GM19468 (cell line): Measurements from ENCODE around the gene INCA1.
"Not testable (repeated sequence)": the region's sequence is repeated elsewhere in the genome, so short reads cannot be mapped to it uniquely, and the experiment has no call there.

Experiments used
- ATAC-seq: cut with Tn5 transposase; IDR thresholded peaks from one replicate; pipeline ENCODE4 v1.9.1; 2021; ENCODE audit warnings: mild to moderate bottlenecking, moderate library complexity, moderate number of reproducible peaks; ENCODE audit not compliant: unreplicated experiment; ENCODE audit errors: extremely low read depth

The INCA1 gene

GRCh38 chr17:4997302-4998026 is at the start of gene INCA1, which contains the start of gene KIF1C:
INCA1 (minus strand) TSS chr17:4997522; CDS start chr17:4994437, 3,085 bp downstream.
KIF1C (plus strand) TSS chr17:4997950; CDS start chr17:5000247, 2,297 bp downstream.
- ATAC-seq: peak; percentile 85

- no peak for ATAC-seq
Observed at GRCh38 chr17:5045496-5045895, 48.2 kb upstream of the INCA1 start.

GRCh38 chr17:5044630-5045029 is 47.3 kb upstream of the INCA1 start:
- ATAC-seq: no peak

GRCh38 chr17:5043524-5043923 is 46.2 kb upstream of the INCA1 start:
- ATAC-seq: no peak

GRCh38 chr17:5042157-5043022 is 45.1 kb upstream of the INCA1 start:
- ATAC-seq: no peak

GRCh38 chr17:5035315-5035714 is 38.0 kb upstream of the INCA1 start, which contains the start of gene SLC52A1:
SLC52A1 (minus strand) TSS chr17:5035426; CDS start chr17:5034606, 820 bp downstream.
- no peak for ATAC-seq

GRCh38 chr17:5034651-5035050 is 37.3 kb upstream of the INCA1 start:
- no peak for ATAC-seq

- no peak for ATAC-seq
Observed at GRCh38 chr17:5034063-5034462, 36.7 kb upstream of the INCA1 start.

GRCh38 chr17:5033352-5034015 is 36.2 kb upstream of the INCA1 start:
- no peak for ATAC-seq

- ATAC-seq: no peak
Observed at GRCh38 chr17:5032865-5033264, 35.5 kb upstream of the INCA1 start.

GRCh38 chr17:5031365-5032082 is 34.2 kb upstream of the INCA1 start:
- ATAC-seq: no peak

- ATAC-seq: not testable (repeated sequence)
Observed at GRCh38 chr17:5030168-5030567, 32.8 kb upstream of the INCA1 start.

GRCh38 chr17:5027916-5028315 is 30.6 kb upstream of the INCA1 start:
- ATAC-seq: no peak

- no peak for ATAC-seq
Observed at GRCh38 chr17:5027299-5027698, 30.0 kb upstream of the INCA1 start.

- no peak for ATAC-seq
Observed at GRCh38 chr17:5024604-5025003, 27.3 kb upstream of the INCA1 start.

- no peak for ATAC-seq
Observed at GRCh38 chr17:5023588-5024147, 26.3 kb upstream of the INCA1 start.

GRCh38 chr17:5022171-5022711 is 24.9 kb upstream of the INCA1 start:
- ATAC-seq: no peak

- no peak for ATAC-seq
Observed at GRCh38 chr17:5020502-5021023, 23.2 kb upstream of the INCA1 start.

GRCh38 chr17:5019475-5019956 is 22.2 kb upstream of the INCA1 start:
- no peak for ATAC-seq
